Natural killer cell treated with Interleukin-12 subunit alpha and Interleukin-12 subunit beta and Interleukin-15 and Interleukin-18, amount 100 ng/mL, for 72 hours (primary cell): ENCODE results near the gene AP5B1. TPM values are rescaled to one million over a fixed set of nuclear protein-coding genes. Genes with fewer than 3 reads are reported as not detected.
A peak's percentile ranks its signal among the peaks of the same experiment; 100 is the strongest.

Experiments
- ATAC-seq, 2 donors: fragments of 150-1000 bp; cut with Tn5 transposase in 1 of 2; sonication (Bioruptor Pico), chemical (Tn5 transposase) in 1 of 2; 2 replicates each; pipeline ENCODE4 v1.10.0; 2021
- DNase-seq: peaks from one replicate; pipeline ENCODE4 v3.0.0; 2022; ENCODE audit warnings: low spot score
- H3K27ac Mint-ChIP-seq, 2 donors: 1 replicate in 1 of 2; 2 replicates in 1 of 2; pipeline ENCODE4 v1.8.0; 2022; ENCODE audit warnings: mixed read lengths in 2 of 2, mild to moderate bottlenecking in 1 of 2, moderate library complexity in 1 of 2
- H3K27me3 Mint-ChIP-seq, 2 donors: 1 replicate in 1 of 2; 2 replicates in 1 of 2; pipeline ENCODE4 v1.8.0; 2022; ENCODE audit warnings: mixed read lengths in 2 of 2
- H3K36me3 Mint-ChIP-seq: one replicate; pipeline ENCODE4 v1.8.0; 2022; ENCODE audit warnings: mixed read lengths
- H3K4me1 Mint-ChIP-seq, 2 donors: 1 replicate in 1 of 2; 2 replicates in 1 of 2; pipeline ENCODE4 v1.8.0; 2022; ENCODE audit warnings: low read depth in 2 of 2, mixed read lengths in 2 of 2, mild to moderate bottlenecking in 1 of 2
- H3K4me3 Mint-ChIP-seq: one replicate; pipeline ENCODE4 v1.8.0; 2022; ENCODE audit warnings: mixed read lengths
- H3K9me3 Mint-ChIP-seq: 2 replicates; pipeline ENCODE4 v1.8.0; 2022; ENCODE audit warnings: mixed read lengths
- total RNA-seq, 2 donors: library from RNA; stranded (reverse); gene quantifications; one replicate each; pipeline ENCODE4 v1.2.3, GENCODE V29; 2022

AP5B1 gene, protein sequence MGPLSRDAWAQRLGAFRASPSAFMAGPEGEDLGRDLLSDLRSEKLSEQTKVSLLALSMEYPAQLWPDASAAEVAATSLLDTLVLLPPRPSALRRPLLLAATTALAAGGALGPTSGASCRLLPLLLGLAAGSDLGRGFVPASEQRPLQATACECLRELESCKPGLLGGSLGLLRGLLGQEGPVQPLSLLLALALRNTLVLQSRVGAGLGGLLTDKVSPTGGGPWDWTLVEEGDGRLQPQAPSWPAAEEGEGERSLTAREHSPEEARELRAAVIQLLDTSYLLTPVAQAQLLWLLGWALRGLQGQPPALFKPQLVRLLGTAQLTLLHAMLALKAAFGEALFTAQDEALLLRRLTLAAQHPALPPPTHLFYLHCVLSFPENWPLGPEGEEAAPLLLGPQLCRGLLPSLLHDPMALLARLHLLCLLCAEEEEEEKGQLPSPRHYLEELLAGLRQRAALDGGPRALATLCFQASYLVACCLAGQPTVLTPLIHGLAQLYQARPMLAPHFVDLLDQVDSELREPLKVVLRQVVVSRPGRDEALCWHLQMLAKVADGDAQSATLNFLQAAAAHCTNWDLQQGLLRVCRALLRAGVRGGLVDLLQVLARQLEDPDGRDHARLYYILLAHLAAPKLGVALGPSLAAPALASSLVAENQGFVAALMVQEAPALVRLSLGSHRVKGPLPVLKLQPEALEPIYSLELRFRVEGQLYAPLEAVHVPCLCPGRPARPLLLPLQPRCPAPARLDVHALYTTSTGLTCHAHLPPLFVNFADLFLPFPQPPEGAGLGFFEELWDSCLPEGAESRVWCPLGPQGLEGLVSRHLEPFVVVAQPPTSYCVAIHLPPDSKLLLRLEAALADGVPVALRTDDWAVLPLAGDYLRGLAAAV
- 10 to 100 TPM; 15.8 to 25.4 TPM for total RNA-seq

DNA sequence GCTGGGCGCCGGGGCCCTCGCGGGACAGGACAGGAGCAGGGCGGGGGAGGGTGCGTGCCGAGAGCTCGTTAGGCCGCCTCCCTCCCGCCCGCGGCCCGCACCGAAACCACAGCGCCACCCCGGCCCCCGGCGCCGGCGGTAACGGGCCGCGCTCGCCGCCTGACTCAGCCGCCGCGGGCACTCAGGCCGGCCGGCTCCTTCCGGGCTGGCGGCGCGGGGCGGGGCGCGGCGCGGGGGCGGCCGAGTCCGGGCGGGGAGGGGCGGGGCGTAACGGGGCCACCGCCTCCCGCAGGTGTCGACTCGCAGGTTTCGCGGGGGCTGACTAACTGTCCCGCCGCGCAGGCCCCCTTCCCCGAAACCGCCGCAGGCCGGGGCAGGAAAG is at the start of gene AP5B1:
TSS of gene AP5B1 (minus strand) at position 207 of the 382 bp plus-strand sequence. CDS start 385 bp downstream, outside the sequence.
- Mint-ChIP-seq H3K9me3 (no peaks in the 10 kb centered on the region), H3K4me3 (peak within 1 kb of the TSS; percentile 88), H3K4me1 (peaks cover 12 to 15% of the 10 kb centered on the region in 2 donors), H3K27me3 (peaks cover 15 to 18% of the 10 kb centered on the region in 2 donors), H3K27ac (peak within 1 kb of the TSS; percentile 68 to 76), H3K36me3 (no peaks in the 10 kb centered on the region)
- DNase-seq (peak; percentile 83), ATAC-seq (peak; percentile 80 to 90)

DNA sequence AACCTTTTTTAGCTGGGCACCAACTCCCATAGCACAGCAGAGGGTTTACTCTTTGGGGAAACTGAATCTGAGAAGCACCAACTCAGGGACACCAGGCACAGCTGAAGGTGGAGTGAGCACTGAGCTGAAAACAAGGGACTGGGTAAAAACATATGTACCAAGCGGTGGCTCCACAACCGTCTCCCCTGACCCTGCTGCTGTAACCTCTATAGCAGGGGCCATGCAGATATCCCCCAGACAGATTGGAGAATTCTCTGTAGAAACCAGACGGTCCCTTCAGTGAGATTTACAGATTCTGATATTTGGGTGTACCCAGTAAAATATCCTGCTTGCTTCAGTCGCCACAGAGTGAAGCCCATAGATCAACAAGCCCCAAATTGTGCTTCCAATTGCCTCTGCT is 48.7 kb upstream of the AP5B1 start:
- ATAC-seq, result no peak

DNA sequence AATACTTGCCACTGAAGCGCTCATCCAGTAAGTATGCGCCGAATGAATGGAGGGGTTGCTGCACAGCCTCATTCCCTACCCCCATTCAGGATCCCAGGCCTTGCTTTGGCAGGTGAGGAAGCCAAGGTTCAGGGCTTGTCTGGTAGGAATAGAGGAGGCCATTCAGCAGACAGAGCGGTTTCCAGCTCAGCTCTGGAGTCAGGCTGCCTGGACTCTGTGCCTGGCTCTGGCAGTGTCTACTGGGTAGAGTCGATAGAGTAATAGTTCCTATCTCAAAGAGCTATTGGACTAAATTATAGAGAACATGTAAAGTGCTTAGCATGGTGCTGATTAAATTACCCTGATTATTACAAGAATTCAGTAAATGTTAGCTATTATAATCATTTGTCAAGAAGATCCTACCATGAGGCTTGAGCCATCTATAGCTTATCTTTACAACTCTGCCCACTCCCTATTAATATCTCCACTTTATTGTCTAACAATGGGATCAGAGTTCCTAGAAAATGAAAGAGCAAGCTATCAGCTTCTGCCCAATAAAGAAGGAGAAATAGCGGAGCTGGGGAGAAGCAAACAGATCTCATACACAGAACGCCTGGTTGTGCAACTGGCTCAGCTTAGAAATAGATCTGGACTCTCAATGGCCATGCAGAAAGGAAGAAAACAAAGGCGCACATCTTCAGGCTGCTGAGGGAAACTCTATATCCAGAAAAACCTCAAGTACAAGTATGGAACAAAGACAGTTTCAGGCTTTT is 46.4 kb upstream of the AP5B1 start:
- H3K36me3 Mint-ChIP-seq, result no peaks in the 10 kb centered on the region
- H3K4me1 Mint-ChIP-seq, result peaks cover 0 to 9% of the 10 kb centered on the region in 2 donors
- H3K9me3 Mint-ChIP-seq, result no peaks in the 10 kb centered on the region
- H3K27me3 Mint-ChIP-seq, result peaks cover 9 to 11% of the 10 kb centered on the region in 2 donors
- no peak overlapping the region for H3K4me3 Mint-ChIP-seq
- no peak overlapping the region for H3K27ac Mint-ChIP-seq
- ATAC-seq (no peak), DNase-seq (no peak)

More for the DNA sequence above, 48.7 kb upstream of the AP5B1 start:
- no peak overlapping the region for H3K27ac Mint-ChIP-seq
- H3K4me3 Mint-ChIP-seq, result no peak overlapping the region
- H3K27me3 Mint-ChIP-seq, result peaks cover 17 to 18% of the 10 kb centered on the region in 2 donors
- no peak for DNase-seq
- H3K4me1 Mint-ChIP-seq, result peaks cover 6 to 16% of the 10 kb centered on the region in 2 donors
- peaks cover 5% of the 10 kb centered on the region for H3K9me3 Mint-ChIP-seq
- no peaks in the 10 kb centered on the region for H3K36me3 Mint-ChIP-seq

DNA sequence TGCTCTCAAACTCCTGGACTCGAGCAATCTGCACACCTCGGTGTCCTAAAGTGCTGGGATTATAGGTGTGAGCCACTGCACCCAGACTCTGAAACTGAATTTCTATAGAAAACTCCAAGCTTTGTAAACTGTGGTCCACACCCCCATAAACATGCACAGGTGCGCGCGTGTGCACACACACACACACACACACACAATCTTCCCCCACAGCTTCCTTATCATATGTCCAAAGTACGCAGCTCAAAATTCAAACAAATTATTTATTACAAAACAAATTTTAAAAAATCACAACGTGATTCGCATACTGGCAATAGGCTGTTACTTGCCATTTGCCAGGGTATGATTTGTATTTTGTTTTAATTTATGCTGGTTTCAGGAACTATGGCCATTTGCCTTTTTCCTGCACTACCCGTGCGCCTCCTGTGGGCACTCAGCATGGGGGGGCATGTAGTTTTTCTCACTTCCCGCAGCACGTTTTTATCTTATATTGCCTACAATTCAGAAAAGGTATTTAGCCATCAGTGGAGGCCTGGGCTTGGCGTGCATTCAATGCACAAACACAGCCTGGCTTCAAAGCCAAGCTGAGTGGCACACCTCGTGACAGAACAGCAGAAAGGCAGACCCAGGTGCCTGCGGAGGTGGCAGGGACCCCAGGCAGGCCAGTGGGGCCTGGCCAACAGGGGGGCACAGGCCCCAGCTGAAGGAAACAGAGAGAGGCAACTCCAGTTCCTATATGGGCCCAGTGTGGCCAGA is 42.2 kb upstream of the AP5B1 start:
- Mint-ChIP-seq H3K27ac (no peak overlapping the region), H3K36me3 (no peaks in the 10 kb centered on the region), H3K9me3 (no peaks in the 10 kb centered on the region)

GRCh38 chr11:65821107-65821506 is 40.3 kb upstream of the AP5B1 start:
- Mint-ChIP-seq H3K4me1 (peaks cover 5 to 9% of the 10 kb centered on the region in 2 donors), H3K4me3 (no peak overlapping the region), H3K27me3 (no peaks in the 10 kb centered on the region), H3K9me3 (no peaks in the 10 kb centered on the region), H3K27ac (no peak overlapping the region), H3K36me3 (no peaks in the 10 kb centered on the region)
- DNase-seq (no peak), ATAC-seq (no peak)

More for the DNA sequence above, 42.2 kb upstream of the AP5B1 start:
- Mint-ChIP-seq H3K4me3 (no peak overlapping the region), H3K27me3 (no peaks in the 10 kb centered on the region), H3K4me1 (peaks cover 0 to 4% of the 10 kb centered on the region in 2 donors)
- DNase-seq (no peak), ATAC-seq (no peak)

- ATAC-seq (peak; percentile 97), DNase-seq (peak; percentile 93)
- no peaks in the 10 kb centered on the region for H3K9me3 Mint-ChIP-seq
- H3K27me3 Mint-ChIP-seq, result no peaks in the 10 kb centered on the region
- H3K4me3 Mint-ChIP-seq, result peak overlapping the region; percentile 87
- peaks cover 5 to 9% of the 10 kb centered on the region in 2 donors for H3K4me1 Mint-ChIP-seq
- H3K36me3 Mint-ChIP-seq, result no peaks in the 10 kb centered on the region
- peak overlapping the region; percentile 55 to 84 for H3K27ac Mint-ChIP-seq
Observed at GRCh38 chr11:65817835-65818680, 37.3 kb upstream of the AP5B1 start.

DNA sequence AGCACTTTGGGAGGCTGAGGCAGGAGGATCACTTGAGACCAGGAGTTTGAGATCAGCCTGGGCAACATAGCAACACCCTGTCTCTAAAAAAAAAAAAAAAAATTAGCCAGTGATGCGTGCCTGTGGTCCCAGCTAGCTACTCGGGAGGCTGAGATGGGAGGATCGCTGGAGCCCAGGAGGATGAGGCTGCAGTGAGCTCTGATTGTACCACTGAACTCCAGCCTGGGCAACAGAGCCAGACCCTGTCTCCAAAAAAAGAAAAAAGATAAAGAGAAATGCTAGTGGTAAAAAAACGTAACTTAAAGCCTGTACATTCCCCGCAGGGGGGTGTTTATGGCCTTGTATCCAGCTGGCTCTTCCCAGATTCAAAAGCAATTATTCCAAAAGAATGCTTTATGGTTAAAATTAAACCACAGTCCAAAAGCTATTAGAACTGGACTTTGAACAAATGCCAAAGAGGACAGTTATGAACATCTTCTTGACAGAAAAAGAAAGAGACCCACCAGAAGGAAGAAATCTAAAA is 36.6 kb upstream of the AP5B1 start:
- no peak for DNase-seq
- no peaks in the 10 kb centered on the region for H3K9me3 Mint-ChIP-seq
- no peaks in the 10 kb centered on the region for H3K27me3 Mint-ChIP-seq
- H3K36me3 Mint-ChIP-seq, result no peaks in the 10 kb centered on the region
- peak overlapping the region; percentile 55 to 84 for H3K27ac Mint-ChIP-seq
- peaks cover 5 to 9% of the 10 kb centered on the region in 2 donors for H3K4me1 Mint-ChIP-seq
- no peak for ATAC-seq
- H3K4me3 Mint-ChIP-seq, result peak overlapping the region; percentile 87

DNA sequence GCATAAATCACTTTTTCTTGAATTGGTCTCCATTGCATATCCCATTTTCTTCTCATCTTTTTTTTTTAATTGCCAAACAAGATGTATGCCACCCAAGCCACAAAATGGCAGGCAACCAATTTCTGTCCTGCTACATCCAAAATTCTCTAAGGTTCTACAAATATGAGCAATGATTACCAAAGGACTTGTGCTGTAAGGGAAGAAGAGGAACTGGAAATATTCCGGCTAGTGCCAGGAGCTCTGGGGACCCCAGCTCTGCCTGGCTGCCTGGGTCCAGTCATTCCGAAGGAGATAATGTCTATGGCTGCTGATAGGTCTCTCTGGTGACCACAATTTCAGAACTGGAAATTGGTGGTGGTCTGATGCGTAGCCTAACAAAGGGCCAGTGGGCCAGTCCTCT is 35.9 kb upstream of the AP5B1 start:
- H3K9me3 Mint-ChIP-seq, result no peaks in the 10 kb centered on the region
- H3K27me3 Mint-ChIP-seq, result no peaks in the 10 kb centered on the region
- no peak for DNase-seq
- ATAC-seq, result no peak
- no peaks in the 10 kb centered on the region for H3K36me3 Mint-ChIP-seq
- H3K4me3 Mint-ChIP-seq, result peak overlapping the region; percentile 87
- H3K4me1 Mint-ChIP-seq, result peaks cover 5 to 9% of the 10 kb centered on the region in 2 donors
- H3K27ac Mint-ChIP-seq, result no peak overlapping the region

GRCh38 chr11:65814986-65815565 is 34.3 kb upstream of the AP5B1 start:
- no peak for DNase-seq
- Mint-ChIP-seq H3K4me3 (no peak overlapping the region), H3K4me1 (peaks cover 5 to 9% of the 10 kb centered on the region in 2 donors), H3K9me3 (no peaks in the 10 kb centered on the region), H3K36me3 (no peaks in the 10 kb centered on the region), H3K27ac (peak overlapping the region in 1 of 2 donors; percentile 14), H3K27me3 (no peaks in the 10 kb centered on the region)
- no peak for ATAC-seq

DNA sequence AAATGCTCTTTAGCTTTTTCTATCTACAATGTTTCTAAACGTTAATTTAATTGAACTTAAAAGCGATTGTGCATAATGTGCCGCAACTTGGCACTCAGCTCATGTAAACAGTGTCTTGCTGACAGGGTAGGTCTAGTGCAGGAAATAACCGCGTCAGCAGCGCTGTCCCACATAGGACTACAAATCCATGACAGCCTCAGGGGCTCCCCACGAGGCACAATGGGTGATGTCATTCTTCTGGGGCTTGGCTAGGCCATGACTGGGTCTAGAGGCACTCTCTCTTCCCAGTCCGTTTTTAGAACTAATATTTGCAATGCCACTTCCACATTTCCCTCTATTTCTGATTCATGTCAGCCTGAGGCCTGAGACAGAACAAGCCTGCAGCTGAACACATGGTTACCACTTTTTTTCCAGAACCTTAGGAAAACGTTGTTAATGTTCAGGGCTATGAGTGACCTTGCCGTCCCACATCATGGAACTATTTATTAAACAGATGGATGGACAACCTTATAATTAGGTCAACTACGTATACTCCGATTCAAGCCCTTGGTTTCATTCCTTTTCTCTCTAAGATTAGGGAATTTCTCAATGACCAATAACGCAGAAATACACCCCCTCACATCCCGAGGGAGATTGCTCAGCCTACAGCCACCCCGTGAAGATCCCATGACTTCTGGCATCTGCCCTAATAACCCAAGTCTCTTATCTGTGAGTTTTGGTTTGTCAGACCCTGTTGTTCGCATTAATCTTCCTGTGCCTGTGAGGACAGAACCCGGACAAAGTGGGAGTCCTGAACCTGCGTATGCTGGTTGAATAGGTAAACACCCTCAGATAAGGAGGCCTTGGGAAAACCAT is 33.6 kb upstream of the AP5B1 start:
- no peak for DNase-seq
- peaks cover 5 to 9% of the 10 kb centered on the region in 2 donors for H3K4me1 Mint-ChIP-seq
- H3K4me3 Mint-ChIP-seq, result no peak overlapping the region
- H3K36me3 Mint-ChIP-seq, result no peaks in the 10 kb centered on the region
- H3K9me3 Mint-ChIP-seq, result no peaks in the 10 kb centered on the region
- no peak overlapping the region for H3K27ac Mint-ChIP-seq
- no peaks in the 10 kb centered on the region for H3K27me3 Mint-ChIP-seq
- ATAC-seq, result no peak

GRCh38 chr11:65811764-65812475 is 31.1 kb upstream of the AP5B1 start:
- Mint-ChIP-seq H3K36me3 (no peaks in the 10 kb centered on the region), H3K9me3 (no peaks in the 10 kb centered on the region), H3K4me1 (no peaks in the 10 kb centered on the region), H3K27ac (no peak overlapping the region), H3K4me3 (no peak overlapping the region), H3K27me3 (peaks cover 0 to 6% of the 10 kb centered on the region in 2 donors)
- ATAC-seq, result no peak
- DNase-seq, result no peak
